ENCODE measurements around the gene RAB8A.

- TF ChIP-seq, protein P1, sequence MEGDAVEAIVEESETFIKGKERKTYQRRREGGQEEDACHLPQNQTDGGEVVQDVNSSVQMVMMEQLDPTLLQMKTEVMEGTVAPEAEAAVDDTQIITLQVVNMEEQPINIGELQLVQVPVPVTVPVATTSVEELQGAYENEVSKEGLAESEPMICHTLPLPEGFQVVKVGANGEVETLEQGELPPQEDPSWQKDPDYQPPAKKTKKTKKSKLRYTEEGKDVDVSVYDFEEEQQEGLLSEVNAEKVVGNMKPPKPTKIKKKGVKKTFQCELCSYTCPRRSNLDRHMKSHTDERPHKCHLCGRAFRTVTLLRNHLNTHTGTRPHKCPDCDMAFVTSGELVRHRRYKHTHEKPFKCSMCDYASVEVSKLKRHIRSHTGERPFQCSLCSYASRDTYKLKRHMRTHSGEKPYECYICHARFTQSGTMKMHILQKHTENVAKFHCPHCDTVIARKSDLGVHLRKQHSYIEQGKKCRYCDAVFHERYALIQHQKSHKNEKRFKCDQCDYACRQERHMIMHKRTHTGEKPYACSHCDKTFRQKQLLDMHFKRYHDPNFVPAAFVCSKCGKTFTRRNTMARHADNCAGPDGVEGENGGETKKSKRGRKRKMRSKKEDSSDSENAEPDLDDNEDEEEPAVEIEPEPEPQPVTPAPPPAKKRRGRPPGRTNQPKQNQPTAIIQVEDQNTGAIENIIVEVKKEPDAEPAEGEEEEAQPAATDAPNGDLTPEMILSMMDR (IDR thresholded peaks at IDR 0.05), result no peak
- no peak for TF ChIP-seq POLR2A (IDR thresholded peaks at IDR 0.05)
These were observed 49.7 kb upstream of the RAB8A start for GRCh38 chr19:16061943-16062342.

All from adrenal gland (tissue), 5 donors.